GM19239 (cell line): ENCODE results near the gene DAB1.
"Not testable (repeated sequence)": the region's sequence is repeated elsewhere in the genome, so short reads cannot be mapped to it uniquely, and the experiment has no call there.

Source experiments
- DNase-seq: peaks from one replicate; pipeline ENCODE4 v3.0.0; 2011; ENCODE audit warnings: low spot score; ENCODE audit not compliant: insufficient read length
- FAIRE-seq: peaks from 2 replicates; lab custom pipeline; 2011; peaks lifted over from hg19 to GRCh38; lab: Jason Lieb, UNC

Gene DAB1

GRCh38 chr1:57235730-57236510 lies 187.9 kb downstream of the DAB1 start:
- FAIRE-seq, result no peak
- DNase-seq, result no peak

- DNase-seq (no peak), FAIRE-seq (no peak)
Observed at GRCh38 chr1:57234459-57234858, 189.4 kb downstream of the DAB1 start.

- DNase-seq (no peak), FAIRE-seq (no peak)
Observed at GRCh38 chr1:57232500-57232899, 191.4 kb downstream of the DAB1 start.

DNA sequence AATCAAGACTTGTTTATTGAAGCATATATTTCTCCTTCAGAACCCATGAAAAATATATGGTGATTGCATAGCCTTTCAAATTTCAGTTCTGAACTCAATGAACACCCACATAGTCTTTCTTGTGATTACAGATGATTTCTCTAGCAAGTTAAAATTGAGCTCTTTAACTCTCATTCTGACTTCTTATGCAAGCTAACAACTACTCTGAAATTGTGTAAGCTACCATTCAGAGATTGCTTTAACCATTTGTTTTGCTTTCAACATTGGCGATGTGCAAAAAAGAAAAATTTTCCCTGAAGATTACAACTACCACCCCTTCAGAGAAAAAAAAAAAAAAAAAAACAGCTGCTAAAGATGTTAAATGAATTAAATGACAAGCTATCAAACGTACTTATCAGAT lies 193.9 kb downstream of the DAB1 start:
- FAIRE-seq (no peak), DNase-seq (no peak)

DNA sequence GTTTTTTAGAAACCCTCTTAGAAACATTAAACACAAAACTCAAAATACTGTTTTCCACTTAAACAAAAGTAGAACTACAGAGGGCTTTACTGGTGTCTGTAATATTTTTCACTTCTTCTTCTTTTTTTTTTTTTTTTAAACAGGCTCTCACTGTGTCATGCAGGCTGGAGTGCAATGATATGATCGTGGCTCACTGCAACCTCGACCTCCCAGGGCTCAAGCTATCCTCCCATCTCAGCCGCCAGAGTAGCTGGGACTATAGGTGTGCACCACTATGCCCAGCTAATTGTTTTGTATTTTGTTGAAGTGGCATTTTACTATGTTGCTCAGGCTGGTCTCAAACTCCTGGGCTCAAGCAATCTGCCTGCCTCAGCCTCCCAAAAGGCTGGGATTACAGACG lies 194.8 kb downstream of the DAB1 start:
- DNase-seq (no peak), FAIRE-seq (no peak)

GRCh38 chr1:57222801-57223200 lies 201.1 kb downstream of the DAB1 start:
- DNase-seq, result no peak
- no peak for FAIRE-seq

DNA sequence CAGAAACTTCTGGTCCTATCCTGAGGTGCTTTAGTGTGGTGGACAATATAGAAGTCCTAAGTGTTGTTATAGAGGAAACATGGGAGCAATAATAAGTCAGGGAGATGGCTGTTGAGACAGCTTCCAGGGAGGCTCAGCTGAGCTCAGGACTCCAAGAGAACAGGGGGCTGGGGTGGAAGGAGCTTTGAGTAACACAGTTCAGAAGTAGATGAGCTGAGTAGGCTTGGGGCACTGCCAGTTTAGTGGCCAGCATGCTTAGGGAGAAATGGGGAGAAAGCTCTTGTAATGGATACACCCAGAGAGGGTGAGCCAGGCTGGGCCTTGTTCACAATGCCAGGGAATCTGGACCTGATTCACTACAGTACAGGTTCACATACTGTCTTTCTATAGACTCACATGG lies 201.6 kb downstream of the DAB1 start:
- FAIRE-seq, result no peak
- no peak for DNase-seq

- not testable (repeated sequence) for DNase-seq, FAIRE-seq
Observed at GRCh38 chr1:57220905-57221304, 203.0 kb downstream of the DAB1 start.

DNA sequence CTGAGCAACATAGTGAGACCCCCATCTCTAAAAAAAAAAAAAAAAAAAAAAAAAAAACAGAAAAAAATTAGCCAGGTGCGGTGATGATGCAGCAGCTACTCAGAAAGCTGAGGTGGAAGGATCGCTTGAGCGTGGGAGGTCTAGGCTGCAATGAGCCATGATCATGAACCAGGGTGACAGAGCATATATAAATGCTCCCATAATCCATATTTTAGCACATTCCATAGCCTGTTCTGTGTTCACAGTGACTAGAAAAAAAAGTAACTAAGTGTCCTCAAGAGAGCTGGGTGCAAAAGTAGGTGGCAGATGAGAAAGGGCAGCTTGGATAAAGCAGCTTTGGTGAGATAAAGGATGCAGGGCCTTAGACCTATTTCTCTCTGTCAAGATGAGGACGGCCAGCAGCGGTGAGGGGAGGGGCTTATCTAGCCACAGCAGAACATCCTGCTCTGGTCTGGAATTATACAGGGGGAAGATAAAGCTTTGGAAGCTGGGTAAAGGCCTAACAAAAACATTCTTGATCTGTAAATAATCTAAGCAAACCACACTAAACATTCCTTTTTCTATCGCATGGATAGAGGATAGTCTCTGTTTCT lies 205.3 kb downstream of the DAB1 start:
- FAIRE-seq (no peak), DNase-seq (no peak)

GRCh38 chr1:57217905-57218304 lies 206.0 kb downstream of the DAB1 start:
- DNase-seq, result no peak
- no peak for FAIRE-seq

DNA sequence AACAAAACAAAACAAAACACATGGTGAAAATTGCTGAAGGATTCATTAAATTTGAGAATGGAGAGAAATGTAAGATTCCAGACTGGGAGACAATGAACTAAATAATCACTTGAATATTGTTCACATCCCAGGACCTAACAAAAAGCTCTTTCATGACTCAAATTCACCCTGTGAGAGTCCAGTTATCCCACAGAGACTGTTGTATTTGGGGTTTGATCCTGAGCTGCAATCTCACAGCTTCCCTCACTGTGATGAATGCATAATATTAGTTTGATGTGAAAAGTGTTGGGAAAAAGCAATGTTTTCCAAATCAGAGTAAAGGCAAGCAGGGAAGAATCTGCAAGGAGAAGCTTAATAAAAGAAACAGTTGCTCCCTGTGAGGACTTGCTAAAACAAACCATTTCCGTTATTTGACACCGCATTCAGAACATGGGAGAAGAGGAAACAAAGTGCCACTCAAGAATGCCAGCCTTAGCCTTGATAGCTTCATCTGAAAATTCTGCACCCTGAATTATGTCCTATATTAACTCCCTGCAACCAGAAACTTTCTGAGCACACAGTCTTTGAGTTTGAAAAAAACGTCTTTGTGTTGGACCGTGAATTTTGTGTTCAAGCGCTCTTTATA lies 208.8 kb downstream of the DAB1 start:
- DNase-seq, result no peak

DNA sequence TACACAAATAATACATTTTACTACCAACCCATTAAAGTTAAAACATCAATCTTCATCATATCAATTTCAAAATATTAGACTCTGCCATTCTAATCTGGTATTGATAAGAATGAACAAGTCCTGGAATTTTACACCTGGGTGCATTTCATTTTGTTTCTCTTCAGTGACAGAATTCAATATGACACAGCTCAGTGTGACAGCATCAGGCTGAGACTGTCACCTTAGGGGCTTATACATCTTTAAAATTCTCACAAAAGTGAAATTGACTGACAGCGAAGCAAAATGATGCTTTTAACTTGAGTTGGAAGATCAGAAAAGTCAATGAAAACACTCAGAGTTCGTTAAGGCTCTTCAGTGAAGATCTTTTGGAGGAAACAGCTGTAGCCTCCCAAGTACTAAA lies 213.0 kb downstream of the DAB1 start:
- FAIRE-seq, result no peak
- DNase-seq, result no peak

More for the DNA sequence above, 208.8 kb downstream of the DAB1 start:
- no peak for FAIRE-seq

DNA sequence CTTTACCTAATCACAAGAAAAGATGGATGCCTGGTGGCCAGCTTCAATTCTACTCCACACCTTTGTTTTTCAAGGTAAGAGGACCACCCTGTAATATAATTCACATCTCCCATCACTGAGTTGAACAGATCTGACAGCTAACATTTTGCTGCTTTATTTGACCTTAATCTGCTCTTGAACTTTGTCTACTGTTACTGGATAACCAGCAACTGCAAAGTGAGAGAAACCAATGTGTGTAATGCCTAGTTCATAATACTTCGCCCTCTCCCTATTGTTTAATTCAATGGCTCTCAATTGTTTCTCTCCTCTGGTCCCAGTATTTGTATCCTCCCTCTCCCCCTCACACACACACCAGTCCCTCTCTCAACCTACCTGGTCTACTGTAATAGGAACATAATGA lies 214.4 kb downstream of the DAB1 start:
- DNase-seq, result no peak
- no peak for FAIRE-seq

DNA sequence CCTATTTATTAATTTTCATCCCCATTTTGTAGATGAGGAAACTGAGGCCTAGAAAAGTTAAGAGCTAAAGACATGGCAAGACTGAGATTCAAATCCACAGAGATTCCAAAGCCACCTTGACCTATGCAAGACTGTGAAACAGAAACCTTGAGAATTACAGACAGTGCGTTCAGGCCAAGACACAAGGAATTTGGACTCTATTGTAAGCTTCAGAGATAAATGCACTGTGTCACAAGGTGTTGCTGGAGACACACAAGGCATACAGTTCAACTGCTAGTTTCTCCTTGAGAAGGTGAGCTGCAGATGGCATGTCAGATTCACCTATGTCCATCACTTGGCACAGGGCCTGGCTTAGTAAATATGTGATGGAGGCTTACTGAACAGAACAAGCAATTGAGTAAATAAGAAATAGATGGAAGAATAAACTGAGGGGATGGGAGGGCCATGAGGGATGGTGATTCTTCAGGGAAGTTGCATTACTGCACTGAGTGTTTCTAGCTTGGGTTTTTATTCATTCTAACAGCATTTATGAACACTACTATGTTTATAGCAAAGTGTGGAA lies 215.0 kb downstream of the DAB1 start:
- FAIRE-seq, result no peak

DNA sequence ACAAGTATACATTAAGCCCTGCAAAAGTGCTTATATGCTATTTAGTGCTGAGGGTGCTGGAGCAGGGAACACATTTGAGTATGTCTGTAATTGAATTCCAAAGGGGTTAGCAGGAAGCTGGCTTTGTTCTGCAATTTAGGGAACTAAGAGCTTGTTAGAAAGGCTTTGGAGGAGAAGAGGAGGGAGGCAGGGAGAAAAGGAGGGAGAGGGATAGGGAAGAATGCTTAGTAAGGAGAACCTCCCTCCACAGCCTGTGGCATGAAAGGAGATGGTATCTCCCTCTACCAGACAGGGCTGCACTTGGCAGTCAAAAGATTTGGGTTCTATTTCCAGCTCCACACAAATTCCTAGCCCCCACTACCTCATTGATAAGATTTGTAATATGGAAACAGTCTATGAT lies 217.8 kb downstream of the DAB1 start:
- DNase-seq, result no peak
- FAIRE-seq, result no peak

More for the DNA sequence above, 215.0 kb downstream of the DAB1 start:
- no peak for DNase-seq

- FAIRE-seq, result no peak
- no peak for DNase-seq
Observed at GRCh38 chr1:57204942-57205787, 218.7 kb downstream of the DAB1 start.

DNA sequence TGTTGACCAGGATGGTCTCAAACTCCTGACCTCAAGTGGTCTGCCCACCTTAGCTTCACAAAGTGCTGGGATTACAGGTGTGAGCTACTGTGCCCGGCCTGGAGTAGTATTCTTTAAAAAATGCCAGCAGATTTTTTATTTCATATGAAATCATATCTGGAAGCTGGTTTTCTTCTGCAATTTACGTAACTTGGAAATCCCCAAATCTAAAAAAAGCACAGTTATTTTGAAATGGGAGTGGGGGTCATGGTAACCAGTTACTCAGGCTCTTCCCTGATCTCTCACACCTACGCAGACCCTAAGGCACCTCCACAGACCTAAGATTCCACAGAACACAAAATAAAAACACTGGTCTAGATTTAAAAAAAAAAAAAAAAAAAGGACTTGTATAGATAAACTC lies 219.8 kb downstream of the DAB1 start:
- FAIRE-seq (no peak), DNase-seq (no peak)

DNA sequence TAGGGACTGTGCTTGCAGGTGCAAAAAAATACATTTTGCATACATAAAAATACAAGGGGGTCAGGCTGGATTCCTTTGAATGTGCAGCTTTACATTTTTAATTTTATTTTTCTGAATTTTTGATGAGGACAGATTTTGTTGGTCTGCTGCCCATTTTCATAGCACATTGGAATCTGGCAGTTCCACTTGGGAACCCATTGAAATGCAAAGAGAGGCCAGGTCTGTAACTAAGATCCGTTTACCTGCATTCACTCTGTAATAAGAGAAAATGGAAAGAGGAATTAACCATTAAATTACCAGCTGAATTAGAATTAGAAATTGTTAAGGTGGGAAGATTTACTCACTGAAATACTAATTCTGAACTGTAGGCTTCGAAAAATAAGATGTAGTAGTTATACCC lies 221.6 kb downstream of the DAB1 start:
- DNase-seq, result no peak
- no peak for FAIRE-seq

DNA sequence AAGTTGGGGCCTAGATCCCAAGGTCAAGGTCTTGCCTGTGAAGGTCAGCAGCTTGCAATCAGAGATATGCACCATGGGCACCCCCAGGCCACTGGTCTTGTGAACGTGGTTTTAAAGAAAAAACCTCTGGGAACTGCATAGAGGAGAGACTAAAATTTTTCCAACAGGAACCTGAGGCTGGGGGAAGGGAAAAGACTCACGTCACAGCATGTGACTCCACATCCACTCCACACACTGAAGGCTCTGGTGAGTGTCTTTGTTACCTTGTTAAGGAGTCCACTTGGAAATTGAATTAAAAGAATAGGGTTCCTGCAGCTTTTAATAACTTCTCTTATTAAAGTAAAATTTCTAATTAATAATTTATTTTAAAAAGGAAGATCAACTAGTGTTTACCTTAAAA lies 224.9 kb downstream of the DAB1 start:
- no peak for FAIRE-seq
- DNase-seq, result no peak

- FAIRE-seq (no peak), DNase-seq (no peak)
Observed at GRCh38 chr1:57195436-57195941, 228.4 kb downstream of the DAB1 start.
